NCI-H1436 treated with DMSO at 0.1 percent for 48 hours (cell line): Measurements from ENCODE around the gene MYL11.

ENCODE experiments used
- DNase-seq: peaks from one replicate; lab custom pipeline; 2025; lab: John Stamatoyannopoulos, UW

Gene MYL11

GRCh38 chr16:30421010-30421409 lies 46.4 kb downstream of the MYL11 start:
- DNase-seq: no peak
